ENCODE measurements around the gene INHBA. TPM values are rescaled to one million over a fixed set of nuclear protein-coding genes. Genes with fewer than 3 reads are reported as not detected.

INHBA gene
- total and polyA plus RNA-seq, 2 donors (not counting 1 experiment from before 2014, with no cell fraction given), result 15.0 to 108 TPM

GRCh38 chr7:41692251-41692650, 10.6 kb downstream of the INHBA start:
- Histone ChIP-seq H3K27ac (ENCODE audit: insufficient read depth, low read length) (no peak overlapping the region), H3K79me2 (ENCODE audit: control insufficient read depth, insufficient read depth, low read length) (peaks cover 80% of the 10 kb centered on the region), H4K20me1 (ENCODE audit: control insufficient read depth, extremely low read depth, insufficient read depth, low read length) (no peaks in the 10 kb centered on the region), H3K4me3 (replicated peaks in 1 of 4; ENCODE audit: control extremely low read depth in 1 of 4, insufficient read depth in 1 of 4, low read depth in 3 of 4, low read length in 4 of 4) (no peak overlapping the region), H3K4me1 (ENCODE audit: control insufficient read depth, extremely low read depth, insufficient read depth, low read length) (peaks cover 22% of the 10 kb centered on the region), H3K4me2 (ENCODE audit: extremely low read depth, insufficient read depth, low read length) (no peak overlapping the region), H3K36me3 (ENCODE audit: control insufficient read depth, insufficient read depth, low read length) (peaks cover 25% of the 10 kb centered on the region), H3K9me3 (ENCODE audit: control insufficient read depth, insufficient read depth, low read depth, low read length) (no peaks in the 10 kb centered on the region), H3K27me3 (ENCODE audit: control insufficient read depth, insufficient read depth, low read length) (no peaks in the 10 kb centered on the region), H2AFZ (ENCODE audit: low read length) (no peak overlapping the region), H3K9ac (ENCODE audit: insufficient read depth, low read length) (no peak overlapping the region)
- TF ChIP-seq EZH2 (IDR thresholded peaks at IDR 0.05; ENCODE audit: low read length, missing control alignments), result no peak
- no peak for TF ChIP-seq CTCF (conservative IDR thresholded peaks at IDR 0.05 in 1 of 2, IDR thresholded peaks at IDR 0.05 in 1 of 2; ENCODE audit: low read depth in 1 of 2, low read length in 2 of 2)
- no peak for DNase-seq (ENCODE audit: low read depth in 2 of 2)

GRCh38 chr7:41691286-41692190, 11.4 kb downstream of the INHBA start:
- H3K9me3 ChIP-seq (ENCODE audit: control insufficient read depth, insufficient read depth, low read depth, low read length), result no peaks in the 10 kb centered on the region
- no peak overlapping the region for H2AFZ ChIP-seq (ENCODE audit: low read length)
- H3K9ac ChIP-seq (ENCODE audit: insufficient read depth, low read length), result no peak overlapping the region
- no peak overlapping the region for H3K27ac ChIP-seq (ENCODE audit: insufficient read depth, low read length)
- peaks cover 73% of the 10 kb centered on the region for H3K79me2 ChIP-seq (ENCODE audit: control insufficient read depth, insufficient read depth, low read length)
- peaks cover 22% of the 10 kb centered on the region for H3K4me1 ChIP-seq (ENCODE audit: control insufficient read depth, extremely low read depth, insufficient read depth, low read length)
- H4K20me1 ChIP-seq (ENCODE audit: control insufficient read depth, extremely low read depth, insufficient read depth, low read length), result no peaks in the 10 kb centered on the region
- no peak for DNase-seq (ENCODE audit: low read depth in 2 of 2)
- no peak for TF ChIP-seq EZH2 (IDR thresholded peaks at IDR 0.05; ENCODE audit: low read length, missing control alignments)
- no peak for TF ChIP-seq CTCF (conservative IDR thresholded peaks at IDR 0.05 in 1 of 2, IDR thresholded peaks at IDR 0.05 in 1 of 2; ENCODE audit: low read depth in 1 of 2, low read length in 2 of 2)
- H3K27me3 ChIP-seq (ENCODE audit: control insufficient read depth, insufficient read depth, low read length), result no peaks in the 10 kb centered on the region
- H3K4me2 ChIP-seq (ENCODE audit: extremely low read depth, insufficient read depth, low read length), result no peak overlapping the region
- peaks cover 25% of the 10 kb centered on the region for H3K36me3 ChIP-seq (ENCODE audit: control insufficient read depth, insufficient read depth, low read length)
- no peak overlapping the region for H3K4me3 ChIP-seq (replicated peaks in 1 of 4; ENCODE audit: control extremely low read depth in 1 of 4, insufficient read depth in 1 of 4, low read depth in 3 of 4, low read length in 4 of 4)

GRCh38 chr7:41689815-41690214, 13.1 kb downstream of the INHBA start:
- Histone ChIP-seq H3K9me3 (ENCODE audit: control insufficient read depth, insufficient read depth, low read depth, low read length) (no peaks in the 10 kb centered on the region), H3K36me3 (ENCODE audit: control insufficient read depth, insufficient read depth, low read length) (peaks cover 25% of the 10 kb centered on the region), H3K4me2 (ENCODE audit: extremely low read depth, insufficient read depth, low read length) (no peak overlapping the region), H3K27me3 (ENCODE audit: control insufficient read depth, insufficient read depth, low read length) (no peaks in the 10 kb centered on the region), H3K9ac (ENCODE audit: insufficient read depth, low read length) (no peak overlapping the region), H3K4me1 (ENCODE audit: control insufficient read depth, extremely low read depth, insufficient read depth, low read length) (peaks cover 17% of the 10 kb centered on the region), H3K79me2 (ENCODE audit: control insufficient read depth, insufficient read depth, low read length) (peaks cover 56% of the 10 kb centered on the region), H2AFZ (ENCODE audit: low read length) (no peak overlapping the region), H3K27ac (ENCODE audit: insufficient read depth, low read length) (no peak overlapping the region), H3K4me3 (replicated peaks in 1 of 4; ENCODE audit: control extremely low read depth in 1 of 4, insufficient read depth in 1 of 4, low read depth in 3 of 4, low read length in 4 of 4) (no peak overlapping the region), H4K20me1 (ENCODE audit: control insufficient read depth, extremely low read depth, insufficient read depth, low read length) (no peaks in the 10 kb centered on the region)
- no peak for DNase-seq (ENCODE audit: low read depth in 2 of 2)
- TF ChIP-seq EZH2 (IDR thresholded peaks at IDR 0.05; ENCODE audit: low read length, missing control alignments) (no peak), CTCF (conservative IDR thresholded peaks at IDR 0.05 in 1 of 2, IDR thresholded peaks at IDR 0.05 in 1 of 2; ENCODE audit: low read depth in 1 of 2, low read length in 2 of 2) (no peak)
